Measurements from ENCODE around the gene PCDHGA3.
"Not testable (repeated sequence)": the region's sequence is repeated elsewhere in the genome, so short reads cannot be mapped to it uniquely, and the experiment has no call there.

PCDHGA3 gene
- total RNA-seq: 0 to 0.09 reads per million in 2 experiments

- DNase-seq (ENCODE audit: low read depth): no peak
These were observed at the start of gene PCDHGA3 for GRCh38 chr5:141343242-141343952. Gene PCDHGA3, plus strand, starts transcription at chr5:141343829. Its CDS starts 205 bp downstream, at chr5:141344034.

DNA sequence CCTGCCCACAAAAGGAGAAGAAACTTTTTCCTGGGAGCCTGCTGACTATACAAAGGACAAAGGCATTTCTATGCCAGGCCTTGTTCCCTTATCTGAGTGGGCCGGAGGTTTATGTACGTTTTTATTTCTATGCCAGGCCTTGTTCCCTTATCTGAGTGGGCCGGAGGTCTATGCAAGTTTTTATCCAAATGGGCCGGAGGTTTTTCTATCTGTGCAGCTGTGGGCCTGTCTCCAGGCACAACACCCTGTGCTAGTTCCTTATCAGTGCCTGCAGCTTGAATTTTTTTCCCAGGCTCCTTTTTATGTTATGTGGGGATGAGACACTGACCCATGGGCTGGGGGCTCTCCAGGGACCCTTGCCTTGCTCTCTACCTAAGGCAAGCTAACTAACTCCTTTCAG is 45.3 kb upstream of the PCDHGA3 start:
- no peak for DNase-seq (ENCODE audit: low read depth)

DNA sequence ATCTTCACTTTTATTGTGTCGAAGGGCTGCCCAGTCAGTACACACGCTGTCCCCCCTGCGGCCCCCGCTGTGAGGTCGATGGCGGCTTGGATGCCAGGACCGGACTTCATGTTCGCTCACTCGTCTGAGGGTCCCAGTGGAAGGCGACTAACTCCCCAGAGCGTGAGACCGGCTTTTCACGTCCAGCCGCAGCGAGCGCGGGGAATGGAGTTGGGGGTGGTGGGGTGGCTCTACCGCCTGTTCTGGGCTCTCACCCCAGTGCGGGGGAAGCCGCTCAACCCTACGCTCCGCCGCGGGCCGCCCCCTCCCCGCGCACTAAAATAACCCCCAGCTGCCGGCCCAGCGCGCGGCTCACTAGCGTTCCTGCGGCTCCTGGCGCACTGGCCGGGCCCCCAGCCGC is 39.9 kb upstream of the PCDHGA3 start, which contains the start of gene SLC25A2:
Gene SLC25A2 (minus strand): TSS at position 294 of the 400 bp plus-strand sequence. CDS start 184 bp downstream, at position 110.
- no peak for DNase-seq (ENCODE audit: low read depth)

GRCh38 chr5:141306630-141307029 is 37.0 kb upstream of the PCDHGA3 start:
- DNase-seq (ENCODE audit: low read depth): no peak

DNA sequence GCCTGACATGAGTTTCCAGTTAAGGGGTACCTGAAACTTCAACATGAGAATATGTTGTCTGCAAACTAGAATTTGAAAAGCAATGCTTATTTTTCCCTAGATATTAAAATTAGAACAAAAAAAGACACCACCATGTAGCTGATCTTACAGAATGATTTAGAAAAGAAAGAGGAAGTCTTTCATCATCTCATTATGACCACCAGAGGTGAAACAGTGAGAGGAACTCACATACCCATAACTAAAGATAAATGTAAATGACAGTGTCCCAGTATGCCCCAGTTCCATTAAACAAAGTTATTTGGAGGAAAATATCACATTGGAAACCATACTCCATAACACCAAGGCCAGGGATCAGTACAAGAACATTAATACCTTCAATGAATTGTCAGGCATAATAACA is 29.9 kb upstream of the PCDHGA3 start:
- DNase-seq (ENCODE audit: low read depth): no peak

GRCh38 chr5:141316963-141317362 is 26.7 kb upstream of the PCDHGA3 start:
- DNase-seq (ENCODE audit: low read depth): not testable (repeated sequence)

DNA sequence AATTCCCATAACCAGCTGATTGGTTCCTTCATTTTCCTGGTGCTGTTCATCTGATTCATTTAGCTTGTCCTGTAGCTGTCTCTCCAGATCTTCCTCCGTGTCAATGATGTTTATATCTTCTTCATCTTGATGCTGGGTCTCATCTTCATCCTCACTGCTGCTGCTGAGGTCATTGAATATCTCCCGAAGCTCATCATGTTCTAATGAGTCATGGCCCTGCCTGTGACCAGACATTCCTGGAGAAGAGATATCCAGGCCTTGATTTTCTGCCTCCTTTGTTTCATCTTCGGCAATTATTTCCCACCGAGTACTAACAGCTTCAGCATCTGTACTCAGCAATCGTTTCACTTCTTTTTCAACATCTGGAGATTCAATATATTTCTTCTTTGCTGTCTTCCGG is 24.4 kb upstream of the PCDHGA3 start:
- DNase-seq (ENCODE audit: low read depth): no peak

- DNase-seq (ENCODE audit: low read depth): no peak
These were observed 23.9 kb upstream of the PCDHGA3 start for GRCh38 chr5:141319699-141320098.

- DNase-seq (ENCODE audit: low read depth): peak; percentile 86
These were observed 23.1 kb upstream of the PCDHGA3 start, which contains the start of gene TAF7 for GRCh38 chr5:141320225-141321169. Gene TAF7, minus strand, starts transcription at chr5:141320784. Its CDS starts 740 bp downstream, at chr5:141320044.

DNA sequence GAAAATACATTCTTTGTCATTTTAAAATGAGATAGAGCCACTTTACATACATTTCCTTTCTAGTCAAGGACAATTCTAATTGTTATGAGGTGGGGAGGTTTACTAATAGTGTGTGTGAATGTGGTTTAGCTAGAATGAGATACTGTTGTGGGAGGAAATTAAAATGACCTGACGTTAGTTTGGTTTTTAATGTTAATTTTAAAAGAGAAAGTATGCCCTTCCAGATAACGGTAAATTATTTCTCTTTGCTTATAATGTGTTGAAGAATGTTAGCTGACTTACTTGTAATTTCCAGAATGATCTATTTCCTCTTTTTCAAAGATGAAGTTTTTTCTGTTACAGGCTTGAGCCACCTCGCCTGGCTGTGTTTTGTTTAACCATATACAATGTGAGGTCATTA is 21.4 kb upstream of the PCDHGA3 start:
- no peak for DNase-seq (ENCODE audit: low read depth)

DNA sequence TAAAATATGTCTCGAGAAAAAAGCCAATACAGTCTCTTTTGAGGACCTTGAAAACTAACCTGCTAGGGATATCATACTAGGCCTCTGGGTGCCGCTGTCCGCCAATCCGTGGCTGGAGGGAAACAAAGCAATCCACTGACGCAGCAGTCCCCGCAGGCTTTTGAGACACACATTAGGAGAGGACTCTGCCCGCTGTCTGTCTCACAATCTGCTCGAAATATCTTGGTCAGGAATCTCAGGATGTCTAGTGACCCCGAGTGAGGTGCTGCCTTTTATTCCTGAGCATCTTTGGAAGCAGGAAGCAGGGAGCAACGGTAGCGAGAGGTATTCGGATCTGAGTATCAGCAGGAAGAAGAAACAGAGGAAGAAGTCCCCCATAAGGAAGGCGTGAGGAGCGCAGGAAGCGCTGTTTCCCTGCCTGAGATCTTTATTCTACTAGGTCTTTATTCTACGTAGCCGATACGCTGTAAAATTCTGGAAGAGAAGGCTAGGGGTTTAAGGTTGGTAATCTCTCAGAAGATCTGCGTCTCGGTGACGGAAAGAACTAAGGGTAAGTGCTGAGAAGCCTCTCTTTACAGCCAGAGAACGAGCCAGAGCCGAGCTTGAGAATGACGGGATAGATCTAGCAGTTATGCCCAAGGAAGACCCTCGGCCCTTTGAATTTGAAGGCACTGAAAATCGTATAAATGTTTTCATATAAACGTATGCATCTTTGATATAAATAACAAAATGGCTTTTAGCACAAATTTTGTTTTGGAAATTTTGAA is 17.4 kb upstream of the PCDHGA3 start:
- peak; percentile 50 for DNase-seq (ENCODE audit: low read depth)

GRCh38 chr5:141328231-141328630 is 15.4 kb upstream of the PCDHGA3 start:
- DNase-seq (ENCODE audit: low read depth): no peak

- no peak for DNase-seq (ENCODE audit: low read depth)
These were observed 13.1 kb upstream of the PCDHGA3 start, which contains the start of gene PCDHGA1 for GRCh38 chr5:141330299-141331080. Gene PCDHGA1, plus strand, starts transcription at chr5:141330514.

- DNase-seq (ENCODE audit: low read depth): not testable (repeated sequence)
These were observed 11.1 kb upstream of the PCDHGA3 start for GRCh38 chr5:141332571-141332970.

- no peak for DNase-seq (ENCODE audit: low read depth)
These were observed 4.9 kb upstream of the PCDHGA3 start, which contains the start of gene PCDHGA2 for GRCh38 chr5:141338538-141339306. Gene PCDHGA2, plus strand, starts transcription at chr5:141338760.

- DNase-seq (ENCODE audit: low read depth): not testable (repeated sequence)
These were observed 2.8 kb upstream of the PCDHGA3 start for GRCh38 chr5:141340781-141341354.

DNA sequence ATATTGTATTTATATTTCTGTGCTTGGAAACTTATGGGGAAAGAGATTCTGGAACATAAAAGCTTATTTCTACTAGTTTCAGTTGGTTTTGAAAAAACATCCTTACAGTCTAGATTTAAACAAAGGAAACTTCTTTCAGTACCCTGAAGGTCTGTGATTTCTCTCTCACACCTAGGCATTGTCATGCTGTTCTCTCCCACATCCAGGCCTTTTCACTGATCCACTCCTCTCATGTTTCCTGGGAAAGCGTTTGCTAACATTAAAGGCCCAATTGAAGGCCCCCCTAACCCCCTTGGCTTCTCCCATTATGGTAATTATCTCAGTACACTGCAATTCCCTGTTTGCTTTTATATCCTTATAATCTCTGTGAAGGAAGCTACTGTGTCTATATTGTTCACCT is 856 bp upstream of the PCDHGA3 start:
- no peak for DNase-seq (ENCODE audit: low read depth)

GRCh38 chr5:141343953-141344463 is 379 bp downstream of the PCDHGA3 start:
- no peak for DNase-seq (ENCODE audit: low read depth)

GRCh38 chr5:141345327-141345726 is 1.7 kb downstream of the PCDHGA3 start:
- no peak for DNase-seq (ENCODE audit: low read depth)

Data from T follicular helper cell (primary cell).